ENCODE results near the gene ZNF396. TPM values are rescaled to one million over a fixed set of nuclear protein-coding genes. Genes with fewer than 3 reads are reported as not detected.
A peak's percentile ranks its signal among the peaks of the same experiment; 100 is the strongest.

Gene ZNF396
- total and polyA plus RNA-seq, 7 experiments from 2014 or later = 0.11 to 8.2 (median 1.0) TPM

DNA sequence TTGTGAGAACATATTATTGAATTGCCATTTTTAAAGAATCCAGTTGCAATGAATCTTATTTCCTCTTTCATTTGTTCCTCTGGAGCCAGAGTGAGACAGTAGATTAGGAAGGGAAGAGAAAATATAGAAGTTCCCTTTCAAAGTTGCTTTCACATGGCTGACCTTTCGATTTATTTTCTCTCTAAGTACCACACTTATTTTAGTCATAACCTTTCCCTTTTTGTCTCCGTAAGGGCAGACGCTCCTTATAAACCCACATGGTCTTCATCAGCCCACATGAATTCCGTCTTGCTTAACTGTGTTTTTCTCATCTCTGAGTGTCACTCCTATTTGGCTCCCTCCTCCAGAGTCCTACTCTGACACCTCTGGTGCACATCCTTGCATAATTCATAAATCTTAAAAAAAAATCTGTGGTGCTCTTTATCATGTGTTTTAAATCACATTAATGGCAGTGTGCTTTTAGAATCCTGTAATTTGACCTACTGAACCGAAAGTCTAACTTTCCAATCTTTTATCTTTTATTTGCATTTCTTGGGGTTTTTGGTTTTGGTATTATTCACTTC is 38.5 kb upstream of the ZNF396 start:
- intact Hi-C loops (cut with micrococcal nuclease) = no loop called here
- Mint-ChIP-seq H3K4me1 (peaks cover 17 to 43% (median 28%) of the 10 kb centered on the region in 7 donors), H3K9me3 (peaks cover 0 to 19% (median 12%) of the 10 kb centered on the region in 11 donors), H3K36me3 (peaks cover 0 to 4% (median 0%) of the 10 kb centered on the region in 5 donors), H3K27me3 (peaks cover 0 to 4% (median 0%) of the 10 kb centered on the region in 5 donors), H3K27ac (peak overlapping the region in 3 of 9 donors; percentile 7 to 35 (median 15)), H3K4me3 (peak overlapping the region in 8 of 10 donors; percentile 1 to 52 (median 10))
- Histone ChIP-seq H3K4me3 (ENCODE audit: low read length) (no peak overlapping the region), H3K27ac (ENCODE audit: low read depth, low read length) (no peak overlapping the region), H3K36me3 (ENCODE audit: control insufficient read depth in 2 of 3, insufficient read depth in 3 of 3, low read length in 3 of 3) (no peaks in the 10 kb centered on the region), H3K9me3 (ENCODE audit: control insufficient read depth in 2 of 3, low read length in 3 of 3) (no peaks in the 10 kb centered on the region), H3K27me3 (ENCODE audit: control insufficient read depth in 2 of 2, insufficient read depth in 2 of 2, low read length in 2 of 2) (no peaks in the 10 kb centered on the region), H3K4me1 (ENCODE audit: control insufficient read depth in 2 of 2, insufficient read depth in 2 of 2, low read length in 2 of 2) (peaks cover 0 to 7% of the 10 kb centered on the region in 2 donors)
- ChIA-PET POLR2A (no interaction called here), CTCF (no interaction called here)
- DNase-seq = no peak
- ATAC-seq = peak; percentile 59

DNA sequence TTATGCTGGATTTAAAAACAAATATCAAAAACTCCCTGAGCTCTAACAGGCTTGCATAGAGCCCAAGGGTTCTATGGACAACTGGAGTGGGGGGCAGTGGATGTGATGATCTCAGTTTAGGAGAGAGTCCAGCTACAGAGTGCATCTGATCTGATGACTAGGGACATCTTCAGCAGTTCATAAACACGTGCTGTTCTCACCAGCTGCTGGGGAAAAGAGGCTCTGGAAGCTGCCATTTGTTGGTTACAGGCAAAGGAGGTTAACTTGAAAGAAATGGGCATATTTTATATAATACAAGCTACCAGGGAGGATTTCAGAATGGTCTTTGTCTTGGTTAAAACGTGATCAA is 36.0 kb upstream of the ZNF396 start:
- CTCF ChIA-PET = interaction anchor here (0.6 to 1.1 kb wide), 2 partner anchors 10 to 134 kb away, joined by 3 read pairs; no protein-coding TSS in a partner anchor
- POLR2A ChIA-PET = no interaction called here
- intact Hi-C loops (cut with micrococcal nuclease) = no loop called here

DNA sequence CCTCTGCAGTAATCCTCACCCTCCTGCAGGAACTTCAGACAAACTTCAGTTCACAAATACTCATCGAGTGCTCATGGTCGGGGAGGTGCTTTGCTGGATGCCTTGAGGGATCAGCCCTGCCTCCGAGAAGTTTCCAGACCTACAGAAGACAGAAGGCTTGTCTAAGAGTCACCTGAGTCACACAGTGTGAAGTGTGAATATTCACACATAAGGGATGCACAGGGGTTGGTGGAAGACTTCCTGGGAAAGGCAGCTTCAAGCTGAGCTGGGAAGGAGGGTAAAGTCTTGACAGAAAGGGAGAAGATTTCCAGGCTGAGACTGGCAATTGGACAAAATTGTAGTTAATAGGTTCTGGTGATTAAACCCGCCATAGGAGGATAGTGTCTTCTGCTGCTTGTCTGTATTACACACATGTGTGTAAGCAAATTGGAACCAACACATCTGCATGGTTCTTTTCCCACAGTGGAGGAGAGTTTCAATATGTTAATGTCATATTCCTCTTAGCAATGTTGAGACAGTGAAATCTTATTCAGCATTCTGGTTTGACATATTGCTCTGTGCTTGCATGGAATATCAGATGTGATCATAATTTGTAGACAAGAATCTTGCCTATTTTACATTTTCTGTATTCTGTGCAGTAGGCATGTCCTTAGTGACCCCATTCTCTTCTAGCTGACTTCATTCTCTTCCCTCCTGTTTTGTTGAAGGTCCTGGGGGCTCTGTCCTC is 34.7 kb upstream of the ZNF396 start:
- Mint-ChIP-seq H3K4me1 (peaks cover 25 to 59% (median 33%) of the 10 kb centered on the region in 7 donors), H3K4me3 (peak overlapping the region in 2 of 10 donors; percentile 30 to 54), H3K27ac (peak overlapping the region in 8 of 9 donors; percentile 33 to 91 (median 78)), H3K36me3 (no peaks in the 10 kb centered on the region), H3K27me3 (peaks cover 0 to 7% (median 0%) of the 10 kb centered on the region in 5 donors), H3K9me3 (no peaks in the 10 kb centered on the region)
- Histone ChIP-seq H3K4me3 (ENCODE audit: low read length) (no peak overlapping the region), H3K27ac (ENCODE audit: low read depth, low read length) (no peak overlapping the region), H3K27me3 (ENCODE audit: control insufficient read depth in 2 of 2, insufficient read depth in 2 of 2, low read length in 2 of 2) (no peaks in the 10 kb centered on the region), H3K36me3 (ENCODE audit: control insufficient read depth in 2 of 3, insufficient read depth in 3 of 3, low read length in 3 of 3) (no peaks in the 10 kb centered on the region), H3K9me3 (ENCODE audit: control insufficient read depth in 2 of 3, low read length in 3 of 3) (no peaks in the 10 kb centered on the region), H3K4me1 (ENCODE audit: control insufficient read depth in 2 of 2, insufficient read depth in 2 of 2, low read length in 2 of 2) (peaks cover 0 to 7% of the 10 kb centered on the region in 2 donors)
- no peak for DNase-seq
- ATAC-seq = no peak
- ChIA-PET POLR2A (interaction anchor here (0.6 kb wide), 1 partner anchor 556 kb away, joined by 3 read pairs; no protein-coding TSS in a partner anchor), CTCF (no interaction called here)
- intact Hi-C loops (cut with micrococcal nuclease) = no loop called here

More for the DNA sequence above, 36.0 kb upstream of the ZNF396 start:
- Mint-ChIP-seq H3K9me3 (peaks cover 0 to 12% (median 6%) of the 10 kb centered on the region in 11 donors), H3K27ac (peak overlapping the region in 6 of 9 donors; percentile 27 to 88 (median 78)), H3K27me3 (peaks cover 0 to 7% (median 0%) of the 10 kb centered on the region in 5 donors), H3K36me3 (peaks cover 0 to 4% (median 0%) of the 10 kb centered on the region in 5 donors), H3K4me3 (no peak overlapping the region), H3K4me1 (peaks cover 25 to 55% (median 29%) of the 10 kb centered on the region in 7 donors)
- Histone ChIP-seq H3K27ac (ENCODE audit: low read depth, low read length) (no peak overlapping the region), H3K36me3 (ENCODE audit: control insufficient read depth in 2 of 3, insufficient read depth in 3 of 3, low read length in 3 of 3) (no peaks in the 10 kb centered on the region), H3K4me1 (ENCODE audit: control insufficient read depth in 2 of 2, insufficient read depth in 2 of 2, low read length in 2 of 2) (peaks cover 0 to 7% of the 10 kb centered on the region in 2 donors), H3K9me3 (ENCODE audit: control insufficient read depth in 2 of 3, low read length in 3 of 3) (no peaks in the 10 kb centered on the region), H3K27me3 (ENCODE audit: control insufficient read depth in 2 of 2, insufficient read depth in 2 of 2, low read length in 2 of 2) (no peaks in the 10 kb centered on the region), H3K4me3 (ENCODE audit: low read length) (no peak overlapping the region)
- DNase-seq = no peak
- no peak for ATAC-seq

DNA sequence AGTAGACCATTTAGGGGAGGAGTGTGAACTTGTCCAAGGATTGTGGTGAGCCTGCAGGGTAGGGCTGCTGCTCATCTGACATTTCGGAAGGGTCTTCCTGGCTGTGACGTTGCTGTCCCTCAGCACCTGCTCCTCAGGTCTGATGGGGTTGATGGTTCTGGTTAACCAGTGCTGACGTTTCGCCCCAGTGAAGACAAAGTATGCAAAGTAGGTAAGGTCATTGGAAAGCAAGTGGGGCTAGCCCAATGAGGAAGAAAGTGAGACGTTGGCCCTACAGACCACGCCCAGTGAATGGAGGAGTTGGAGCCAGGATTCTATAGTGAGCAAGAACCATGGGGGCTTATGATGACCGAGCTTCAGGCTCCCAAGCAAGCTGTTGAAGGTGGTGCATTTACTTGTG is 33.4 kb upstream of the ZNF396 start:
- Histone ChIP-seq H3K27me3 (ENCODE audit: control insufficient read depth in 2 of 2, insufficient read depth in 2 of 2, low read length in 2 of 2) (no peaks in the 10 kb centered on the region), H3K9me3 (ENCODE audit: control insufficient read depth in 2 of 3, low read length in 3 of 3) (no peaks in the 10 kb centered on the region), H3K36me3 (ENCODE audit: control insufficient read depth in 2 of 3, insufficient read depth in 3 of 3, low read length in 3 of 3) (no peaks in the 10 kb centered on the region), H3K4me1 (ENCODE audit: control insufficient read depth in 2 of 2, insufficient read depth in 2 of 2, low read length in 2 of 2) (peaks cover 0 to 7% of the 10 kb centered on the region in 2 donors), H3K27ac (ENCODE audit: low read depth, low read length) (no peak overlapping the region), H3K4me3 (ENCODE audit: low read length) (no peak overlapping the region)
- H3K36me3 Mint-ChIP-seq = no peaks in the 10 kb centered on the region
- ChIA-PET POLR2A (no interaction called here), CTCF (interaction anchor here (0.7 to 0.8 kb wide), 2 partner anchors 13 kb away, joined by 3 to 4 read pairs; no protein-coding TSS in a partner anchor)
- intact Hi-C loops (cut with micrococcal nuclease) = no loop called here
- H3K4me3 Mint-ChIP-seq = no peak overlapping the region
- no peak for ATAC-seq
- H3K4me1 Mint-ChIP-seq = peaks cover 20 to 50% (median 25%) of the 10 kb centered on the region in 7 donors
- H3K9me3 Mint-ChIP-seq = no peaks in the 10 kb centered on the region
- H3K27me3 Mint-ChIP-seq = peaks cover 0 to 7% (median 0%) of the 10 kb centered on the region in 5 donors
- H3K27ac Mint-ChIP-seq = peak overlapping the region in 3 of 9 donors; percentile 19 to 70 (median 34)
- no peak for DNase-seq

DNA sequence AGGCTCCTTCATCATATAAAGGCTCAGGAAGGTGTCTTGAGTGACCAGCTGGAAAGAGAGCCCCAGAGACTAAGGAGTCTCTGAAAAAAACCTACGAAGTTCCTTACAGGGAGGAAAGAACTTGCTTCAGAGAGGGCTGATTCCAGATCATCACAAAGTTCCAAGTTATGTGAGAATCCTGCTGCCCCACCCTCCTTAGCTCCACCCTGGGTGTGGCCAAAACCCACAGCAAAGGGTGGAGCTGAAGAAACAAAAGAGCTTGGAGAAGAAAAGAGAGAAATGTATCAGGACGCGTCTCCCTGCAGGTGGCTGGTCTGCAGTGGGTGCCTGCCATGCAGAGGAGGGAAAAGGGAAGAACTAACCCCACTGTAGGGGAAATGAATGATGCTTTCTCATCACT is 32.8 kb upstream of the ZNF396 start:
- CTCF ChIA-PET = interaction anchor here (0.8 kb wide), 1 partner anchor 14 kb away, joined by 3 read pairs; no protein-coding TSS in a partner anchor
- H3K4me3 ChIP-seq (ENCODE audit: low read length) = no peak overlapping the region
- no peaks in the 10 kb centered on the region for H3K36me3 Mint-ChIP-seq

DNA sequence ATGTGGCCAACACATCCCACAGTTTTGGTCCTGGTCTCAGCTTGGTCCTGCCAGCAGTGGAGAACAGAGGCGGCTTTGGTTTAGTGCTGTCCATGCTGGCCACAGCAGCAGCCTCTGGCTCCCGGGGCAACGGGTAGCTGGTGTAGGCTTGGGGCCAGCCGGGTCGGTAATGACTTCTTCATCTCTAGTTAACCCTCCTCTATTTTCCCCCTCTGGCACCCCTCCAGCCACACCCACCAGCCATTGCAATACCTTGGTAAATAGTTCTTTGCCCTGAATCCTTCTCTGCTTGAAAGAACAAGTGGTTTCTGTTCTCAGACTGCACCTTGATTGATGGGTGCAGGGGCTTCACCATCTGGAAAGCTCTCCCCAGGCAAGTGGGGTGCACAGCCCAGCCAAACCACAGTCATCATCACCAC is 31.7 kb upstream of the ZNF396 start:
- POLR2A ChIA-PET = no interaction called here
- H3K4me1 ChIP-seq (ENCODE audit: control insufficient read depth in 2 of 2, insufficient read depth in 2 of 2, low read length in 2 of 2) = peaks cover 0 to 7% of the 10 kb centered on the region in 2 donors
- Mint-ChIP-seq H3K36me3 (no peaks in the 10 kb centered on the region), H3K4me1 (peaks cover 12 to 39% (median 19%) of the 10 kb centered on the region in 7 donors), H3K27ac (no peak overlapping the region), H3K27me3 (peaks cover 0 to 11% (median 4%) of the 10 kb centered on the region in 5 donors), H3K9me3 (no peaks in the 10 kb centered on the region), H3K4me3 (no peak overlapping the region)
- H3K4me3 ChIP-seq (ENCODE audit: low read length) = no peak overlapping the region
- H3K27me3 ChIP-seq (ENCODE audit: control insufficient read depth in 2 of 2, insufficient read depth in 2 of 2, low read length in 2 of 2) = no peaks in the 10 kb centered on the region
- no peaks in the 10 kb centered on the region for H3K9me3 ChIP-seq (ENCODE audit: control insufficient read depth in 2 of 3, low read length in 3 of 3)
- DNase-seq (no peak), ATAC-seq (no peak)
- CTCF ChIA-PET = interaction anchor here (0.6 kb wide), 1 partner anchor 30 kb away, joined by 3 read pairs; no protein-coding TSS in a partner anchor
- intact Hi-C loops (cut with micrococcal nuclease) = loop anchor here (1.0 to 10.0 kb wide), 8 partner anchors 22 to 876 kb away; partner anchors contain the start of genes GALNT1 (in 2 of the 2) and INO80C (in 2 of the 2)
- no peaks in the 10 kb centered on the region for H3K36me3 ChIP-seq (ENCODE audit: control insufficient read depth in 2 of 3, insufficient read depth in 3 of 3, low read length in 3 of 3)
- H3K27ac ChIP-seq (ENCODE audit: low read depth, low read length) = no peak overlapping the region

More for the DNA sequence above, 32.8 kb upstream of the ZNF396 start:
- no peaks in the 10 kb centered on the region for H3K9me3 Mint-ChIP-seq
- Histone ChIP-seq H3K9me3 (ENCODE audit: control insufficient read depth in 2 of 3, low read length in 3 of 3) (no peaks in the 10 kb centered on the region), H3K27me3 (ENCODE audit: control insufficient read depth in 2 of 2, insufficient read depth in 2 of 2, low read length in 2 of 2) (no peaks in the 10 kb centered on the region), H3K36me3 (ENCODE audit: control insufficient read depth in 2 of 3, insufficient read depth in 3 of 3, low read length in 3 of 3) (no peaks in the 10 kb centered on the region), H3K27ac (ENCODE audit: low read depth, low read length) (no peak overlapping the region), H3K4me1 (ENCODE audit: control insufficient read depth in 2 of 2, insufficient read depth in 2 of 2, low read length in 2 of 2) (peaks cover 0 to 7% of the 10 kb centered on the region in 2 donors)
- ATAC-seq = no peak
- peaks cover 17 to 44% (median 21%) of the 10 kb centered on the region in 7 donors for H3K4me1 Mint-ChIP-seq
- H3K4me3 Mint-ChIP-seq = no peak overlapping the region
- peaks cover 0 to 11% (median 4%) of the 10 kb centered on the region in 5 donors for H3K27me3 Mint-ChIP-seq
- no peak for DNase-seq
- intact Hi-C loops (cut with micrococcal nuclease) = loop anchor here (2.0 to 10.0 kb wide), 6 partner anchors 23 to 875 kb away; partner anchors contain the start of genes GALNT1 (in 2 of the 2) and INO80C (in 2 of the 2)
- H3K27ac Mint-ChIP-seq = no peak overlapping the region
- POLR2A ChIA-PET = no interaction called here

Data from naive thymus-derived CD4-positive, alpha-beta T cell (primary cell).